Endothelial cell of umbilical vein (primary cell): Measurements from ENCODE around the gene KRT86. TPM values are rescaled to one million over a fixed set of nuclear protein-coding genes. Genes with fewer than 3 reads are reported as not detected.

Experiments
- BruUV-seq: library from RNA; stranded (reverse); fragments of 400-500 nt; replicated peaks from 2 replicates; lab custom pipeline; 2021; lab: Mats Ljungman, UMichigan
- CTCF ChIA-PET: fragments of 300-600, 350-600 bp; sonication (Branson Sonifier 250); formaldehyde crosslinking; loops from one replicate; lab custom pipeline; 2021; ENCODE audit warnings: antibody characterized with exemption, inconsistent platforms; lab: Charles Lee
- POLR2A ChIA-PET: fragments of 300-600, 350-600 bp; sonication (Branson Sonifier 250); formaldehyde crosslinking; loops from one replicate; lab custom pipeline; 2021; ENCODE audit warnings: antibody characterized with exemption, inconsistent platforms; lab: Charles Lee
- DNase-seq: peaks from one replicate; pipeline ENCODE4 v3.0.0-alpha.2; 2011; ENCODE audit warnings: low read depth, low spot score
- FAIRE-seq: peaks from 2 replicates; lab custom pipeline; 2011; peaks lifted over from hg19 to GRCh38; lab: Jason Lieb, UNC
- H2AFZ ChIP-seq: 2 replicates; pipeline ENCODE4 v1.6.0; 2012; ENCODE audit warnings: low read depth, low read length, control low read depth, inconsistent platforms
- H3K27ac ChIP-seq: 2 replicates; pipeline ENCODE4 v1.5.1; 2011; ENCODE audit warnings: low read depth, mild to moderate bottlenecking, control low read depth, low read length, moderate library complexity; ENCODE audit not compliant: insufficient read depth
- H3K27me3 ChIP-seq, 2 experiments: 2 replicates each; pipeline versions ENCODE4 v1.6.0 to v1.6.1; 2011; ENCODE audit warnings: low read length in 2 of 2, mixed read lengths in 1 of 2; ENCODE audit not compliant: control insufficient read depth in 2 of 2, insufficient read depth in 2 of 2
- H3K36me3 ChIP-seq, 2 experiments: 2 replicates in 1 of 2; 3 replicates in 1 of 2; pipeline ENCODE4 v1.5.1; 2011; ENCODE audit warnings: low read length in 2 of 2, mild to moderate bottlenecking in 1 of 2, moderate library complexity in 1 of 2; ENCODE audit not compliant: control insufficient read depth in 2 of 2, insufficient read depth in 2 of 2; ENCODE audit errors: extremely low read depth in 1 of 2
- H3K4me1 ChIP-seq: 3 replicates; pipeline ENCODE4 v1.5.1; 2011; ENCODE audit warnings: mild to moderate bottlenecking, low read length; ENCODE audit not compliant: control insufficient read depth, insufficient read depth; ENCODE audit errors: extremely low read depth
- H3K4me2 ChIP-seq: 2 replicates; pipeline ENCODE4 v1.6.1; 2011; ENCODE audit warnings: low read length, control low read depth, mixed read lengths; ENCODE audit not compliant: insufficient read depth
- H3K4me3 ChIP-seq, 3 experiments: fragments of 200-600 bp in 1 of 3; sonication (generic), shearing (Covaris generic) in 1 of 3; replicated peaks in 1 of 3; 2 replicates each; pipeline ENCODE4 v1.5.1; 2011 to 2016; ENCODE audit warnings: control low read depth in 3 of 3, low read length in 3 of 3, mild to moderate bottlenecking in 2 of 3, inconsistent platforms in 1 of 3, low read depth in 1 of 3, moderate library complexity in 1 of 3; ENCODE audit not compliant: insufficient read depth in 1 of 3
- H3K79me2 ChIP-seq: 2 replicates; pipeline ENCODE4 v1.6.0; 2012; ENCODE audit warnings: low read length, inconsistent platforms; ENCODE audit not compliant: control insufficient read depth, insufficient read depth
- H3K9ac ChIP-seq: replicated peaks from 2 replicates; pipeline ENCODE3; 2011; ENCODE audit warnings: low read length, control low read depth; ENCODE audit not compliant: insufficient read depth; ENCODE audit errors: extremely low read depth
- H3K9me1 ChIP-seq: replicated peaks from 3 replicates; pipeline ENCODE4 v1.6.0; 2011; ENCODE audit warnings: mild to moderate bottlenecking, low read length; ENCODE audit not compliant: control insufficient read depth, insufficient read depth; ENCODE audit errors: extremely low read depth
- H3K9me3 ChIP-seq: replicated peaks from 2 replicates; pipeline ENCODE4 v1.5.1; 2012; ENCODE audit warnings: low read length, inconsistent platforms; ENCODE audit not compliant: control insufficient read depth, insufficient read depth
- H4K20me1 ChIP-seq: replicated peaks from 2 replicates; pipeline ENCODE3; 2011; ENCODE audit warnings: mild to moderate bottlenecking, low read length; ENCODE audit not compliant: control insufficient read depth, insufficient read depth; ENCODE audit errors: extremely low read depth
- EZH2 ChIP-seq: IDR thresholded peaks from 2 replicates; pipeline ENCODE4 v1.6.1; 2012; ENCODE audit warnings: borderline replicate concordance, low read depth, mild to moderate bottlenecking, moderate library complexity, low read length, inconsistent platforms; ENCODE audit not compliant: severe bottlenecking
- FOS ChIP-seq: IDR thresholded peaks from 2 replicates; pipeline ENCODE4 v1.6.1; 2011; ENCODE audit warnings: mild to moderate bottlenecking, low read length, moderate library complexity, borderline replicate concordance; ENCODE audit not compliant: insufficient read depth
- GATA2 ChIP-seq: IDR thresholded peaks from 2 replicates; pipeline ENCODE4 v1.7.0; 2011; ENCODE audit warnings: low read depth, mild to moderate bottlenecking, moderate library complexity, mixed read lengths, low read length; ENCODE audit not compliant: insufficient read length, insufficient read depth
- JUN ChIP-seq: IDR thresholded peaks from 2 replicates; pipeline ENCODE4 v1.6.1; 2011; ENCODE audit warnings: borderline replicate concordance, low read depth; ENCODE audit not compliant: insufficient read length, insufficient read depth
- dilution Hi-C: fragments of 300-500 bp; cut with MboI; formaldehyde crosslinking; loops from one replicate; pipeline ENCODE4 v1.15.0; 2019; ENCODE audit warnings: low sequenced_read_pairs; ENCODE audit not compliant: extremely low pct_ligation_motif_present
- intact Hi-C: fragments of 100-400 bp; cut with micrococcal nuclease; formaldehyde crosslinking; loops from one replicate; pipeline ENCODE4 v1.10.0; 2022
- polyA plus RNA-seq, 4 experiments: library from polyadenylated mRNA; depleted of rRNA in 3 of 4; stranded (reverse) in 3 of 4; unstranded in 1 of 4; fragments of >200 nt; gene quantifications; 2 replicates each; pipeline versions ENCODE4 v1.2.1 to v1.2.3, GENCODE V29; 2011 to 2012; ENCODE audit warnings: missing spikeins in 1 of 4
- total RNA-seq: library from RNA; stranded (reverse); gene quantifications from 2 replicates; pipeline ENCODE4 v1.2.3, GENCODE V29; 2021
- TF ChIP-seq, protein P1 (sequence below), 2 donors: IDR thresholded peaks; 1 replicate in 1 of 2; 2 replicates in 1 of 2; pipeline ENCODE4 v1.5.1; 2011; ENCODE audit warnings: low read length in 2 of 2, mild to moderate bottlenecking in 2 of 2, moderate library complexity in 2 of 2, control low read depth in 1 of 2, inconsistent platforms in 1 of 2, low read depth in 1 of 2; ENCODE audit not compliant: insufficient read depth in 1 of 2; ENCODE audit errors: extremely low read depth in 1 of 2

Gene KRT86
- total and polyA plus RNA-seq, 2 donors (not counting 3 experiments of a cell fraction or from before 2014, with no cell fraction given): not detected

DNA sequence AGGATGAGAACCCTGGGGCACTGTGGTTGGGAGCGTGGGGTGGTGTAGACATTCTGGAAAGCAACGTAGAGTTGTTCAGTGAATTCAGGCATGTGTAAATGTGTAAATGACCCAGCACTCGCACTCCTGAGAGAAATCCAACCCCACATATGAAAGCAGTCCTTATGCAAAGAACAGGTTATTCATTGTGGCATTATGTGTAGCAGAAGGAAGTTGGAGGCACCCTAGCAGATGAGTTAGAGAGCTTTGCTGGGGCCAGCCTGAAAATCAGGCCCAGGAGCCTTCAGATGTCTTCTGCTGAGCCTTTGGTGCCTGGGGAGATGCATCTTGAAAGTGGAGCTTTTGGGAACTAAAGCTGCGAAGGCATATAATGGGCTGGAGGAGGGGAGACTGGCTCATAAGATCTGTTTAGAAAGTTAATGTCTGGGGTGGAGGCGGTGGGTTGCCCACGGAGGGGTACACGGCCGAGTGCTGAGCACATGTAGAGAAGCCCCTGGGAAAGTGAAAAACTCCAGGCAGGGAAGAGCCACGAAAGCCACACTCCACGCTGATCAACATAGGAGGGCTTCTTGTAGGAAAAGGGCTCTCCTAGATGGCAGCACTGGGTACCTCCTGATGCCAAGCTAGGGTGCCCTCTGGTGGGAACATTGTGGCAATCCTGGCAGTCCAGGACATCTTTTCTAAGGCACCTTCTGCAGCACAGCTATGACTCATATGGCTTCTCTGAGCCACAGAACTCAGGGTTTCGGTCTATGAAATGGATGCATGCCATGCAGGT lies 52.8 kb downstream of the KRT86 start:
- dilution Hi-C loops: no loop called here
- Histone ChIP-seq H3K9ac (no peak overlapping the region), H3K79me2 (no peaks in the 10 kb centered on the region), H3K9me1 (no peaks in the 10 kb centered on the region), H4K20me1 (no peaks in the 10 kb centered on the region), H3K4me3 (no peak overlapping the region), H3K4me2 (no peak overlapping the region), H3K36me3 (no peaks in the 10 kb centered on the region), H3K27ac (no peak overlapping the region), H3K27me3 (peaks cover 33 to 41% of the 10 kb centered on the region in 2 experiments), H3K4me1 (no peaks in the 10 kb centered on the region), H2AFZ (no peak overlapping the region), H3K9me3 (no peaks in the 10 kb centered on the region)
- FAIRE-seq (peak; percentile 99), DNase-seq (peak; percentile 93)
- ChIA-PET POLR2A (no interaction called here), CTCF (interaction anchor here (0.6 to 6.1 kb wide), 50 partner anchors 9 to 654 kb away, joined by 3 to 87 read pairs (median 5); partner anchors contain the start of gene KRT7)
- no peak for TF ChIP-seq GATA2
- TF ChIP-seq EZH2: no peak
- TF ChIP-seq FOS: peak; percentile 79
- TF ChIP-seq, protein P1, sequence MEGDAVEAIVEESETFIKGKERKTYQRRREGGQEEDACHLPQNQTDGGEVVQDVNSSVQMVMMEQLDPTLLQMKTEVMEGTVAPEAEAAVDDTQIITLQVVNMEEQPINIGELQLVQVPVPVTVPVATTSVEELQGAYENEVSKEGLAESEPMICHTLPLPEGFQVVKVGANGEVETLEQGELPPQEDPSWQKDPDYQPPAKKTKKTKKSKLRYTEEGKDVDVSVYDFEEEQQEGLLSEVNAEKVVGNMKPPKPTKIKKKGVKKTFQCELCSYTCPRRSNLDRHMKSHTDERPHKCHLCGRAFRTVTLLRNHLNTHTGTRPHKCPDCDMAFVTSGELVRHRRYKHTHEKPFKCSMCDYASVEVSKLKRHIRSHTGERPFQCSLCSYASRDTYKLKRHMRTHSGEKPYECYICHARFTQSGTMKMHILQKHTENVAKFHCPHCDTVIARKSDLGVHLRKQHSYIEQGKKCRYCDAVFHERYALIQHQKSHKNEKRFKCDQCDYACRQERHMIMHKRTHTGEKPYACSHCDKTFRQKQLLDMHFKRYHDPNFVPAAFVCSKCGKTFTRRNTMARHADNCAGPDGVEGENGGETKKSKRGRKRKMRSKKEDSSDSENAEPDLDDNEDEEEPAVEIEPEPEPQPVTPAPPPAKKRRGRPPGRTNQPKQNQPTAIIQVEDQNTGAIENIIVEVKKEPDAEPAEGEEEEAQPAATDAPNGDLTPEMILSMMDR (IDR thresholded peaks at IDR 0.05; ENCODE audit: extremely low read depth in 1 of 2, insufficient read depth in 1 of 2, low read depth in 1 of 2, low read length in 2 of 2): peak; percentile 95 to 96
- TF ChIP-seq JUN: peak; percentile 66
- intact Hi-C loops: loop anchor here (1.0 to 5.0 kb wide), 5 partner anchors 95 to 175 kb away; partner anchors contain the start of gene KRT7
- BruUV-seq: no TSS peak
